ENCODE measurements around the gene PAEP. TPM values are rescaled to one million over a fixed set of nuclear protein-coding genes. Genes with fewer than 3 reads are reported as not detected.

Gene PAEP
- total RNA-seq, 2 donors from 2014 or later = not detected

Other genes starting within 250 kb of the PAEP start
- 10 to 100 TPM; 17.8 to 17.9 TPM for gene PPP1R26, start 82.0 kb upstream of the PAEP start, total RNA-seq
- 10 to 100 TPM; 15.8 to 35.0 TPM for gene MRPS2, start 61.1 kb upstream of the PAEP start, total RNA-seq
- not detected for gene LCN1, start 40.3 kb upstream of the PAEP start, total RNA-seq
- gene OBP2A, start 15.6 kb upstream of the PAEP start, total RNA-seq = not detected
- gene GLT6D1, start 77.8 kb downstream of the PAEP start, total RNA-seq = not detected
- gene LCN9, start 101.6 kb downstream of the PAEP start, total RNA-seq = not detected
- gene SOHLH1, start 137.7 kb downstream of the PAEP start, total RNA-seq = not detected
- gene KCNT1, start 140.4 kb downstream of the PAEP start, total RNA-seq = under 1 TPM; under 0.01 TPM

Data from body of pancreas (tissue), 2 donors.